ENCODE results near the gene KRT3.

The KRT3 gene

DNA sequence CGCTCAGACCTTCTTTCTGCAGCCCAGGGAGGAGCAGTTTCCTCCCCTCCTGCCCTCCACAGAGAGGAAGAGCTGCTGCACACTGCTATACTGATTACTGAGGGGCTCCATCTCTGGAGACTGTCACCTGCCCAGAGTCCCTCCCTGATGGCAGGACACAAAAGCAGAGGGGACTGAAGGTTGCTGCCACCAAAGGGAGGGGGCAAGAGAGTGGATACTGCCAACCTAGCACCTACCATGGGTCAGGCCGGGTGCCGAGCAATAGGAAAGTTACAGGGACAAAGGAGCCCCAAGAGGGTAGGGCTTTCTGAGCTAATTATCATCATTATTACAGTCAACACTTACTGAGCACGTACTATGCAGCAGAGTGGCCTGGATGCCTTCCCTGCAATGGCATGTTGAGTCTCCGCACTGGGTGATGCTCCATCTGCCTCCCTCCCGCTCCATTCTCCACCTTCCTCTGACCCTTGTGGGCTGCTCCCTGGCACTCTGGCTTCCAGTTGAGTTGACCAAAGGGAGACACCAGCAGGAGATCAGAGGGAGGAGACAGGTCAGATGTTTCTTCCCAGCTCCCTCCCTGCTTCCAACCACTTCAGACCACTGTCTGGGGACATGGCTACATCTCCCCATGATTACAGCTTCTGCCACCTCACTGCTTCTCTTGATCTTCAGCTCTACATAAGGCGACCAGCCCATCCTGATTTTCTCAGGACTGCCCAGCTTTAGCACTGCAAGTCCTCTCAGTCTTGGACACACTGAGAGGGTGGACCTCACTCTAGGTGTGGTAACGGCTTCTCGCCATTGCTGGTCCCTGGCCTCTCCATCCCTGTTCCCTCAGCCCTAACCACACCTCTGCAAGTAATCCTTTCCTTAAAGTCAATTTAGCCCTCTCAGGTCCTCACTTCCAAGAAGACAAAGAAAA lies 40.8 kb upstream of the KRT3 start:
- Histone ChIP-seq H3K4me3 (ENCODE audit: insufficient read depth, low read length, poor library complexity, severe bottlenecking) (no peak overlapping the region), H4K20me1 (ENCODE audit: low read depth, low read length) (no peaks in the 10 kb centered on the region), H3K9me2 (replicated peaks; ENCODE audit: insufficient read depth, low read length) (no peaks in the 10 kb centered on the region), H3K9me3 (ENCODE audit: insufficient read depth, low read length) (no peaks in the 10 kb centered on the region), H3F3A (ENCODE audit: insufficient read depth) (no peaks in the 10 kb centered on the region), H2AFZ (ENCODE audit: low read depth, low read length, severe bottlenecking) (no peak overlapping the region), H3K79me2 (ENCODE audit: insufficient read depth, low read length) (no peaks in the 10 kb centered on the region), H3K4me2 (ENCODE audit: low read depth, low read length, poor library complexity, severe bottlenecking) (no peak overlapping the region), H3K36me3 (ENCODE audit: low read length) (no peaks in the 10 kb centered on the region), H3K9ac (ENCODE audit: low read length) (no peak overlapping the region), H3K27me3 (ENCODE audit: low read length) (no peaks in the 10 kb centered on the region), H3K27ac (ENCODE audit: low read depth, low read length) (no peak overlapping the region)
- no peak for TF ChIP-seq EZH2phosphoT487 (conservative IDR thresholded peaks at IDR 0.05; ENCODE audit: low read length)
- TF ChIP-seq, protein P1, sequence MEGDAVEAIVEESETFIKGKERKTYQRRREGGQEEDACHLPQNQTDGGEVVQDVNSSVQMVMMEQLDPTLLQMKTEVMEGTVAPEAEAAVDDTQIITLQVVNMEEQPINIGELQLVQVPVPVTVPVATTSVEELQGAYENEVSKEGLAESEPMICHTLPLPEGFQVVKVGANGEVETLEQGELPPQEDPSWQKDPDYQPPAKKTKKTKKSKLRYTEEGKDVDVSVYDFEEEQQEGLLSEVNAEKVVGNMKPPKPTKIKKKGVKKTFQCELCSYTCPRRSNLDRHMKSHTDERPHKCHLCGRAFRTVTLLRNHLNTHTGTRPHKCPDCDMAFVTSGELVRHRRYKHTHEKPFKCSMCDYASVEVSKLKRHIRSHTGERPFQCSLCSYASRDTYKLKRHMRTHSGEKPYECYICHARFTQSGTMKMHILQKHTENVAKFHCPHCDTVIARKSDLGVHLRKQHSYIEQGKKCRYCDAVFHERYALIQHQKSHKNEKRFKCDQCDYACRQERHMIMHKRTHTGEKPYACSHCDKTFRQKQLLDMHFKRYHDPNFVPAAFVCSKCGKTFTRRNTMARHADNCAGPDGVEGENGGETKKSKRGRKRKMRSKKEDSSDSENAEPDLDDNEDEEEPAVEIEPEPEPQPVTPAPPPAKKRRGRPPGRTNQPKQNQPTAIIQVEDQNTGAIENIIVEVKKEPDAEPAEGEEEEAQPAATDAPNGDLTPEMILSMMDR (IDR thresholded peaks at IDR 0.05; ENCODE audit: insufficient read depth, low read length, poor library complexity, severe bottlenecking): no peak

DNA sequence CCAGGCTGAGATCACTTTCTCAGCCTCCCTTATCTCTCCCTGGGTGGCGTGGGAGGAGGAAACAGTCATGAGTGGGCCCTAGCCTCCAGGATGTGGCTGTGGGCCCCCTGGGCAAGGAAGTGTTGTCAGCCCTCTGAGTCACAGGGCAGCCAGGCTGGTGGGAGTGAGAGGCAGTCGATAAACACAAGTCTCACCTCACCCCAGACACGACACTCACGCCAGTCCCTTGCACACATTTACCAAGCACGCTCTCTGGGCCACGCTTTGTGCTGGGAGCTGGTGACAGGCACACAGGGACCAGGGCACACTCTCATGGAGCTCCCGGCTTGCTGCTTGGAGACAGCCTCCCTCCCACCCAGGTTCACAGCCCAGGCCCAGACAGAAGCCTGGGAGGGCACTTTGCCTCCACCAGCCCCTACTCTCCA lies 40.1 kb upstream of the KRT3 start:
- H4K20me1 ChIP-seq (ENCODE audit: low read depth, low read length): no peaks in the 10 kb centered on the region
- H3K9me3 ChIP-seq (ENCODE audit: insufficient read depth, low read length): no peaks in the 10 kb centered on the region
- H2AFZ ChIP-seq (ENCODE audit: low read depth, low read length, severe bottlenecking): no peak overlapping the region
- no peak overlapping the region for H3K4me3 ChIP-seq (ENCODE audit: insufficient read depth, low read length, poor library complexity, severe bottlenecking)
- no peaks in the 10 kb centered on the region for H3F3A ChIP-seq (ENCODE audit: insufficient read depth)
- no peaks in the 10 kb centered on the region for H3K27me3 ChIP-seq (ENCODE audit: low read length)
- H3K4me2 ChIP-seq (ENCODE audit: low read depth, low read length, poor library complexity, severe bottlenecking): no peak overlapping the region
- H3K27ac ChIP-seq (ENCODE audit: low read depth, low read length): no peak overlapping the region
- TF ChIP-seq, protein P1 (IDR thresholded peaks at IDR 0.05; ENCODE audit: insufficient read depth, low read length, poor library complexity, severe bottlenecking): no peak
- no peak for TF ChIP-seq EZH2phosphoT487 (conservative IDR thresholded peaks at IDR 0.05; ENCODE audit: low read length)
- no peaks in the 10 kb centered on the region for H3K9me2 ChIP-seq (replicated peaks; ENCODE audit: insufficient read depth, low read length)
- H3K79me2 ChIP-seq (ENCODE audit: insufficient read depth, low read length): no peaks in the 10 kb centered on the region
- no peak overlapping the region for H3K9ac ChIP-seq (ENCODE audit: low read length)
- no peaks in the 10 kb centered on the region for H3K36me3 ChIP-seq (ENCODE audit: low read length)

DNA sequence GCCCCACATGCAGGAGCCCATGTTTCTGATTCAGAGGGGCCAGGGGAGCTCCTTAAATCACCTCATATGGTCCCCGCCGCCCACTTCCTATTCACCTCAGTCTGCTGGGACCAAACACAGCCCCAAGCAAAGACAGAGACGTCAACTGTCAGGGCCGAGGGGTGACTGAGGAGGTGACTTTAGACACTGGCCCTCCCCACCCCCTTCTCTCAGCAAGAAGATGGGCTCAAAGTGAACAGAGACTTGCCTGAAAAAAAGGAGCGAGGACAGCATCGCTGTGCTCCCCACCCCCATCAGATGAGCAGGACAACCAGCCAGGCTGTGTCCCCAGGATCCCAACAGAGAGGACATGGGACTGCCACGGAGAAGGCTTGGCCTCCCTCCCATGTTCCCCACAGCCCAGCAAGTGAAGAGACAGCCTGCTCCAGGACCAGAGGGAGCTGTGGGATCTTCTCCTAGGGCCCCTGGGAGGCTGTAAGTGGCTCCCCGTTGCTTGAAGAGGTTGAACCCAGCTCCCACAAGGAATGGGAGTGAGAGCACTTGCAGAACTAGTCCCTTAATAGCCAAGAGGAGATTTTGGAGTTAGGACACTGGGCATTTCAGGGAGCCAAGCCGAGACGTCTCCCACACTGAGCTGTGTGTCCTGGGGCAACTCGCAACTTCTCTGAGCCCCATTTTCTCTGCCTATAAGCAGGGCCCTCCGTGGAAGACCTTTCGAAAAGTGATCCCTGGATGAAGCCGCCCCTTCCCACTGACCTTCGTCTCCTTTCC lies 39.5 kb upstream of the KRT3 start:
- H3K27ac ChIP-seq (ENCODE audit: low read depth, low read length): no peak overlapping the region
- no peak overlapping the region for H3K4me3 ChIP-seq (ENCODE audit: insufficient read depth, low read length, poor library complexity, severe bottlenecking)
- no peaks in the 10 kb centered on the region for H3K9me3 ChIP-seq (ENCODE audit: insufficient read depth, low read length)
- no peak overlapping the region for H3K4me2 ChIP-seq (ENCODE audit: low read depth, low read length, poor library complexity, severe bottlenecking)
- H3K9ac ChIP-seq (ENCODE audit: low read length): no peak overlapping the region
- no peaks in the 10 kb centered on the region for H3F3A ChIP-seq (ENCODE audit: insufficient read depth)
- H3K27me3 ChIP-seq (ENCODE audit: low read length): no peaks in the 10 kb centered on the region
- no peaks in the 10 kb centered on the region for H3K36me3 ChIP-seq (ENCODE audit: low read length)
- no peaks in the 10 kb centered on the region for H3K79me2 ChIP-seq (ENCODE audit: insufficient read depth, low read length)
- no peak overlapping the region for H2AFZ ChIP-seq (ENCODE audit: low read depth, low read length, severe bottlenecking)
- no peaks in the 10 kb centered on the region for H4K20me1 ChIP-seq (ENCODE audit: low read depth, low read length)
- H3K9me2 ChIP-seq (replicated peaks; ENCODE audit: insufficient read depth, low read length): no peaks in the 10 kb centered on the region
- TF ChIP-seq, protein P1 (IDR thresholded peaks at IDR 0.05; ENCODE audit: insufficient read depth, low read length, poor library complexity, severe bottlenecking): no peak
- no peak for TF ChIP-seq EZH2phosphoT487 (conservative IDR thresholded peaks at IDR 0.05; ENCODE audit: low read length)

All from SU-DHL-6 (cell line).